HUDEP-2 (cell line): Measurements from ENCODE around the gene OR2T5.
"Not testable (repeated sequence)": the region's sequence is repeated elsewhere in the genome, so short reads cannot be mapped to it uniquely, and the experiment has no call there.

Source experiments
- DNase-seq, 76 experiments: peaks; one replicate each; lab custom pipeline; 2025; ENCODE audit not compliant: unreplicated experiment in 76 of 76; lab: John Stamatoyannopoulos, UW

OR2T5 gene

GRCh38 chr1:248488289-248488688, at the start of gene OR2T5:
Gene OR2T5 (plus strand): TSS chr1:248488589. CDS start chr1:248488589, 0 bp downstream.
- not testable (repeated sequence) for DNase-seq

GRCh38 chr1:248438668-248439067, 49.7 kb upstream of the OR2T5 start:
- not testable (repeated sequence) for DNase-seq

GRCh38 chr1:248439283-248439682, 49.1 kb upstream of the OR2T5 start:
- DNase-seq = not testable (repeated sequence)

GRCh38 chr1:248442500-248443277, 45.7 kb upstream of the OR2T5 start:
- not testable (repeated sequence) for DNase-seq

GRCh38 chr1:248444603-248445002, 43.8 kb upstream of the OR2T5 start:
- DNase-seq = not testable (repeated sequence)

GRCh38 chr1:248445399-248445798, 43.0 kb upstream of the OR2T5 start, which contains the start of gene OR2T2:
Gene OR2T2 (plus strand): TSS chr1:248445637. CDS start chr1:248452798, 7,161 bp downstream.
- DNase-seq = not testable (repeated sequence)

GRCh38 chr1:248448409-248449074, 39.8 kb upstream of the OR2T5 start:
- DNase-seq = not testable (repeated sequence)

- not testable (repeated sequence) for DNase-seq
These were observed 38.4 kb upstream of the OR2T5 start for GRCh38 chr1:248449821-248450465.

GRCh38 chr1:248450466-248451145, 37.8 kb upstream of the OR2T5 start:
- DNase-seq = not testable (repeated sequence)

GRCh38 chr1:248453619-248454018, 34.8 kb upstream of the OR2T5 start:
- not testable (repeated sequence) for DNase-seq

GRCh38 chr1:248455045-248455444, 33.3 kb upstream of the OR2T5 start:
- not testable (repeated sequence) for DNase-seq

GRCh38 chr1:248456635-248457034, 31.8 kb upstream of the OR2T5 start:
- not testable (repeated sequence) for DNase-seq

- DNase-seq = not testable (repeated sequence)
These were observed 29.3 kb upstream of the OR2T5 start for GRCh38 chr1:248459117-248459516.

- DNase-seq = no peak
These were observed 17.2 kb upstream of the OR2T5 start for GRCh38 chr1:248471154-248471553.

- DNase-seq = not testable (repeated sequence)
These were observed 16.3 kb upstream of the OR2T5 start for GRCh38 chr1:248472111-248472510.

GRCh38 chr1:248473051-248473450, 15.3 kb upstream of the OR2T5 start, which contains the start of gene OR2T3:
Gene OR2T3 (plus strand): TSS chr1:248473351. CDS start chr1:248473351, 0 bp downstream.
- DNase-seq = not testable (repeated sequence)

GRCh38 chr1:248475660-248476059, 12.7 kb upstream of the OR2T5 start:
- DNase-seq = not testable (repeated sequence)

GRCh38 chr1:248481686-248482579, 6.5 kb upstream of the OR2T5 start:
- not testable (repeated sequence) for DNase-seq

- DNase-seq = not testable (repeated sequence)
These were observed 8.3 kb downstream of the OR2T5 start for GRCh38 chr1:248496661-248497060.
